Tibial nerve (tissue), 3 donors: Measurements from ENCODE around the gene DCLK2.

ENCODE experiments used
- CTCF ChIP-seq, 5 experiments: fragments of 200-600 bp in 3 of 5; fragments of 450-650 bp in 2 of 5; sonication (generic) in 3 of 5; IDR thresholded peaks; one replicate each; pipeline ENCODE4 v1.5.1; 2016 to 2019; ENCODE audit warnings: antibody characterized with exemption in 5 of 5, mild to moderate bottlenecking in 3 of 5, moderate library complexity in 2 of 5
- POLR2A ChIP-seq, 2 donors: fragments of 450-650 bp; IDR thresholded peaks; one replicate each; pipeline ENCODE4 v1.6.1; 2017; ENCODE audit warnings: antibody characterized with exemption in 2 of 2, mild to moderate bottlenecking in 2 of 2, moderate library complexity in 2 of 2

- TF ChIP-seq CTCF (IDR thresholded peaks at IDR 0.05) (no peak), POLR2A (IDR thresholded peaks at IDR 0.05) (no peak)
Measured at GRCh38 chr4:150080875-150081274, 2.6 kb downstream of the DCLK2 start.
